Measurements from ENCODE around the gene TOP3A. TPM values are rescaled to one million over a fixed set of nuclear protein-coding genes. Genes with fewer than 3 reads are reported as not detected.

The TOP3A gene
- total RNA-seq, 2 donors from 2014 or later: 60.4 to 67.4 TPM

- Histone ChIP-seq H3K4me3 (ENCODE audit: low read length) (no peak overlapping the region), H3K9ac (ENCODE audit: extremely low read depth, low read length, poor library complexity, severe bottlenecking) (no peak overlapping the region), H3K27ac (ENCODE audit: low read depth, low read length) (no peak overlapping the region), H3K9me3 (ENCODE audit: control insufficient read depth, low read length) (no peaks in the 10 kb centered on the region), H3K36me3 (ENCODE audit: control insufficient read depth, insufficient read depth, low read length) (peaks cover 20% of the 10 kb centered on the region), H3K27me3 (ENCODE audit: control insufficient read depth, insufficient read depth, low read length, poor library complexity, severe bottlenecking) (no peaks in the 10 kb centered on the region), H3K4me1 (ENCODE audit: control insufficient read depth, insufficient read depth, low read length) (no peaks in the 10 kb centered on the region)
- DNase-seq: no peak
- peaks cover 47% of the 10 kb centered on the region for H3K36me3 Mint-ChIP-seq (ENCODE audit: low read depth)
- no peak overlapping the region for H3K27ac Mint-ChIP-seq
- H3K27me3 Mint-ChIP-seq (ENCODE audit: insufficient read depth): no peaks in the 10 kb centered on the region
- no peaks in the 10 kb centered on the region for H3K4me1 Mint-ChIP-seq
- no peaks in the 10 kb centered on the region for H3K9me3 Mint-ChIP-seq
- 94 to 96% methylated on average over 12 to 18 of the region's 18 CpGs for WGBS, 2 experiments (ENCODE audit: insufficient coverage in 1 of 2, insufficient read length in 1 of 2)
- H3K4me3 Mint-ChIP-seq: no peak overlapping the region
- TF ChIP-seq CTCF (conservative IDR thresholded peaks at IDR 0.05): no peak
Measured at GRCh38 chr17:18238299-18238698, 76.5 kb downstream of the TOP3A start.

DNA sequence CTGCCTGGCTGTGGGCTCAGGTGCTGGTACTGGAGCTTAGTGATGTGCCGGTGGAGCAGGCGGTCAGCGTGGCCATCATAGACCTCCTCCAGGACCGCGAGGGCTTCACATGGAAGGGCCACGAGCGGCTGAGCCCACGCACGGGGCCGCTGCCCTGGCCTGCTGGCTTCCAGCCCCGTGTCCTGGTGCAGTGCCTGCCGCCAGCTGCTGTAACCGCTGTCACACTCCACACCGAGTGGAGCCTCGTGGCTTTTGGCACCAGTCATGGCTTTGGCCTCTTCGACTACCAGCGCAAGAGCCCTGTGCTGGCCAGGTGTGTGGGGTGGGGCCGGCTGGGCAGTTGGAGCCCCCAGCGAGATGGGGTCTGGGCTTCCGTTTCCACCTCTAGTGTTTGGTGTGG lies 77.3 kb downstream of the TOP3A start:
- no peak for TF ChIP-seq CTCF (conservative IDR thresholded peaks at IDR 0.05)
- no peak overlapping the region for H3K9ac ChIP-seq (ENCODE audit: extremely low read depth, low read length, poor library complexity, severe bottlenecking)
- no peak overlapping the region for H3K27ac ChIP-seq (ENCODE audit: low read depth, low read length)
- no peaks in the 10 kb centered on the region for H3K27me3 ChIP-seq (ENCODE audit: control insufficient read depth, insufficient read depth, low read length, poor library complexity, severe bottlenecking)
- WGBS, 2 experiments (ENCODE audit: insufficient coverage in 1 of 2, insufficient read length in 1 of 2): 93 to 96% methylated on average over 11 to 20 of the region's 20 CpGs
- no peaks in the 10 kb centered on the region for H3K4me1 ChIP-seq (ENCODE audit: control insufficient read depth, insufficient read depth, low read length)
- no peaks in the 10 kb centered on the region for H3K9me3 ChIP-seq (ENCODE audit: control insufficient read depth, low read length)
- H3K36me3 ChIP-seq (ENCODE audit: control insufficient read depth, insufficient read depth, low read length): peaks cover 28% of the 10 kb centered on the region
- Mint-ChIP-seq H3K27ac (no peak overlapping the region), H3K36me3 (ENCODE audit: low read depth) (peaks cover 42% of the 10 kb centered on the region), H3K27me3 (ENCODE audit: insufficient read depth) (no peaks in the 10 kb centered on the region), H3K9me3 (no peaks in the 10 kb centered on the region), H3K4me1 (no peaks in the 10 kb centered on the region), H3K4me3 (no peak overlapping the region)
- DNase-seq: no peak
- H3K4me3 ChIP-seq (ENCODE audit: low read length): no peak overlapping the region

DNA sequence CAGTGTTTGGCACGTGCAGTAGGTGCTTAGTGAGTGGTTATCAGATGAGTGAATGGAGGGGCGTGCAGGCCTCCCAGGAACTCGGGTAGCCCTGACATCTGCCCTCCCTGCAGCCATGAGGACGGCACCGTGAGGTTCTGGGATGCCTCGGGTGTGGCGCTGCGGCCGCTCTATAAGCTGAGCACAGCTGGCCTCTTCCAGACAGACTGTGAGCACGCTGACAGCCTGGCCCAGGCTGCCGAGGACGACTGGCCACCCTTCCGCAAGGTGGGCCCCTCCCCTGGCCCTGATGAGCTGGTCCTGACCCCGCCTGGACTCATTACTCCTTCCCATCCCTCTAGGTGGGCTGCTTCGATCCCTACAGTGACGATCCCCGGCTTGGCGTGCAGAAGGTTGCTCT lies 78.3 kb downstream of the TOP3A start:
- no peak overlapping the region for H3K27ac Mint-ChIP-seq
- H3K4me3 ChIP-seq (ENCODE audit: low read length): no peak overlapping the region
- peaks cover 36% of the 10 kb centered on the region for H3K36me3 ChIP-seq (ENCODE audit: control insufficient read depth, insufficient read depth, low read length)
- H3K9me3 Mint-ChIP-seq: no peaks in the 10 kb centered on the region
- no peaks in the 10 kb centered on the region for H3K9me3 ChIP-seq (ENCODE audit: control insufficient read depth, low read length)
- no peaks in the 10 kb centered on the region for H3K4me1 ChIP-seq (ENCODE audit: control insufficient read depth, insufficient read depth, low read length)
- no peak for TF ChIP-seq CTCF (conservative IDR thresholded peaks at IDR 0.05)
- H3K9ac ChIP-seq (ENCODE audit: extremely low read depth, low read length, poor library complexity, severe bottlenecking): no peak overlapping the region
- no peak overlapping the region for H3K4me3 Mint-ChIP-seq
- H3K36me3 Mint-ChIP-seq (ENCODE audit: low read depth): peaks cover 41% of the 10 kb centered on the region
- no peak overlapping the region for H3K27ac ChIP-seq (ENCODE audit: low read depth, low read length)
- DNase-seq: no peak
- H3K4me1 Mint-ChIP-seq: no peaks in the 10 kb centered on the region
- H3K27me3 Mint-ChIP-seq (ENCODE audit: insufficient read depth): no peaks in the 10 kb centered on the region
- no peaks in the 10 kb centered on the region for H3K27me3 ChIP-seq (ENCODE audit: control insufficient read depth, insufficient read depth, low read length, poor library complexity, severe bottlenecking)
- WGBS, 2 experiments (ENCODE audit: insufficient coverage in 1 of 2, insufficient read length in 1 of 2): 92 to 99% methylated on average over 8 to 18 of the region's 18 CpGs

Data from endodermal cell (in vitro differentiated cells).